GM21717 (cell line): Measurements from ENCODE around the gene NRN1L.
A peak's percentile ranks its signal among the peaks of the same experiment; 100 is the strongest.
"Not testable (repeated sequence)": the region's sequence is repeated elsewhere in the genome, so short reads cannot be mapped to it uniquely, and the experiment has no call there.

Experiments used
- ATAC-seq: cut with Tn5 transposase; IDR thresholded peaks from one replicate; pipeline ENCODE4 v1.9.1; 2021; ENCODE audit warnings: mild to moderate bottlenecking, moderate library complexity; ENCODE audit not compliant: unreplicated experiment

NRN1L gene

DNA sequence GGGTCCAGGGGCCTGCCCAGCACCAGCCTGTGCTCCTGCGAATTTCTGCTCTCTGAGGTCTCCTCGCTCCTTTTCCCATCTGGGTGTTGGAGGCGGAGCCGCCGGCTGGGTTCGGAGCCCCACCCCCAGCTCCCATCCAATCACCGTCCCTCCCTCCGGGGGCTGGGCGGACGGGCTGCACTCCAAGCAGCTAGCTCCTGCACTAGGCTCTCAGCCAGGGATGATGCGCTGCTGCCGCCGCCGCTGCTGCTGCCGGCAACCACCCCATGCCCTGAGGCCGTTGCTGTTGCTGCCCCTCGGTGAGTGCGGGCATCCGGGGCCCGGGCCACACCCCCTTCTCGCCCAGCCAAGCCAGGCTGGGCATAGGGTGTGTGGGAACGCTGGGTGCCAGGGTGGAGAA is at the start of gene NRN1L:
Gene NRN1L, plus strand, starts transcription at position 202 of the 400 bp plus-strand sequence. Its CDS starts 19 bp downstream, at position 221.
- no peak for ATAC-seq

DNA sequence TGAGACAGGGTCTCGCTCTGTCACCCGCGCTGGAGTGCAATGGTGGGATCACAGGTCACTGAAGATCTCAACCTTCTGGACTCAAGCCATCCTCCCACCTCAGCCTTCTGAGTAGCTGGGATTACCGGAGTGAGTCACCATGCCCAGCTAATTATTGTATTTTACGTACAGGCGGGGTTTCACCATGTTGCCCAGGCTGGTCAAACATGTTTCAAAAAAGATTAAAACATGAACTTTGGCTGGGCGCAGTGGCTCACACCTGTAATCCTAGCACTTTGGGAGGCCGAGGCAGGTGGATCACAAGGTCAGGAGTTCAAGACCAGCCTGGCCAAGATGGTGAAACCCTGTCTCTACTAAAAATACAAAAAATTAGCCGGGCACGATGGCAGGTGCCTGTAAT is 47.5 kb upstream of the NRN1L start:
- ATAC-seq: not testable (repeated sequence)

DNA sequence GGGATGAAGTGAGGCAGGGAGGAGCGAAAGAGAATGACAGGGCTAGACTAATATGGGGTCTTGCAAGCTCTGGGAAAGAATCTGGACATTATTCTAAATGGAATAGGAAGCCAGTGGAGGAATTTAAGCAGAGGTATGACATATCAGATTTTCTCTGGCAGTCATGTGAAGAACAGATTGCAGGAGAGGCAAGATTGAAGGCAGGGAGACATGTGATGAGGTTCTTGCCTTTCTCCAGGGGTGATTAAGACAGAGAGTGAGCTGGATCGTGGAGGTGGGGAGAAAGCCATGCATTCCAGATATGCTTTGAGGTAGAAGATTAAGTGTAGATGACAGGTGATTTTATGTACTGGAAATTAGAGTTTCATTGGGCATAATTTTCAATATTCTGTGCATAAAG is 46.9 kb upstream of the NRN1L start:
- ATAC-seq: no peak

DNA sequence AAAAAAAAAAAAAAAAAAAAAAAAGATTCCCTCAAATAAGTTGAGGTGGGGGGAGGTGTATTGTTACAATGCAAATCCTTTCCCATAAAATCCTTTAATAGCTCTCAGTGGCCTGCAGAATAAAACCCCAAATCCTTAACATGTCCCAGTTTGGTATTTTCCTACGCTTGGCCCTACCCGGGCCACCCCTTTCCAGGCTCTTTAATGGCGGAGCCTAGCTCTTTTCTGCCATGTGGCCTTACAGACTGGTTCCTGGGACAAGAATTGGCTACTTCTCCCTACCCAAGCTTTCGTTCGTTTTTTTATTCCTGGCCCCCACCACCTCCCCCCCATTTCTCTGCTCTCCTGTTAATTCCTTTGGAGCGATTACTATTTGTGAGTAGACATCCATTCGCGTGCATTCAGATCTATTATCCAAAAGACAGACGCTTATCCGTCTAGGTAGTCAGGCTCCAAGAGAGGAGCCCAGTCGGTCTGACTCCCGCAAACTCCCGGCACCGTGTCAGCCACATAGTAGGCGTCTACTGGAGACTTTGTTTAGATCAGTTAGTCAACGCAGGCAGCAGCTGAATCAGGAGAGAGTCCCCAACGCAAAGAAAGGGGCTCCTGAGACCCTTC is 43.4 kb upstream of the NRN1L start:
- ATAC-seq: no peak

DNA sequence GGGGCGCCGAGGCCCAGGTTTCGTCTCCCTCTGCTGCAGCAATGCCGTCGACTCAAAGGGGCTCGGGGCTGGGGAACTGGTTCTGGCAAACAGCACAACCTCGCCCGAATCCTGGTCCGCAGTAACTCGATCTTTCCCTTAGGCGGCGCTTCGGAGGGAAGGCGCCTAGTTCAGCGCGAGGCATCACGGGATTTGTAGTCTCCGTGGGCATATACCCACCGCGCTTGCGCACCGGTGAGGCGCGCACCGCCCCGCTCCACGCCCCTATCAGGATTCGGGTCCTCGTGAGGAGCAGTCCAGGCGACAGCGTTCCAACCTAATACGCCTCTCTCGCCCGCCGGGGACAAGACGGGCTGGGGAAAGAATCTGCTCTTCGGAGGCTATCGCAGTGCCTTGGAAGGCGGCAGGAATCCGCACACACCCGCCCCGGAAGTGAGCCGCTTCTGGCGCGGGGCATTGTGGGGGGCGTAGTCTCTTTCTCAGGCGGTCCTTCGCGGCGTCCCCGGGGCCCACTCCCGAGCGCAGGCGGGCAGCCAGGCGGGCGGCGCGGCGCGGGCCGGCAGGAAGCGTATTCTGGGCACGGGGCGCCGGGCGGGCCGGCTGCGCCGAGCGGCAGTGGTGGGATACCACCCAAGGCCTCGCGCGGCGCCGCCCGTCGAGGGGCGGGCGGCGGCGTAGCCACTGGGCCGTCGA is 42.7 kb upstream of the NRN1L start, which contains the start of gene THAP11:
Gene THAP11, plus strand, starts transcription at position 505 of the 693 bp plus-strand sequence. CDS start 235 bp downstream, outside the sequence.
- ATAC-seq: peak; percentile 38

DNA sequence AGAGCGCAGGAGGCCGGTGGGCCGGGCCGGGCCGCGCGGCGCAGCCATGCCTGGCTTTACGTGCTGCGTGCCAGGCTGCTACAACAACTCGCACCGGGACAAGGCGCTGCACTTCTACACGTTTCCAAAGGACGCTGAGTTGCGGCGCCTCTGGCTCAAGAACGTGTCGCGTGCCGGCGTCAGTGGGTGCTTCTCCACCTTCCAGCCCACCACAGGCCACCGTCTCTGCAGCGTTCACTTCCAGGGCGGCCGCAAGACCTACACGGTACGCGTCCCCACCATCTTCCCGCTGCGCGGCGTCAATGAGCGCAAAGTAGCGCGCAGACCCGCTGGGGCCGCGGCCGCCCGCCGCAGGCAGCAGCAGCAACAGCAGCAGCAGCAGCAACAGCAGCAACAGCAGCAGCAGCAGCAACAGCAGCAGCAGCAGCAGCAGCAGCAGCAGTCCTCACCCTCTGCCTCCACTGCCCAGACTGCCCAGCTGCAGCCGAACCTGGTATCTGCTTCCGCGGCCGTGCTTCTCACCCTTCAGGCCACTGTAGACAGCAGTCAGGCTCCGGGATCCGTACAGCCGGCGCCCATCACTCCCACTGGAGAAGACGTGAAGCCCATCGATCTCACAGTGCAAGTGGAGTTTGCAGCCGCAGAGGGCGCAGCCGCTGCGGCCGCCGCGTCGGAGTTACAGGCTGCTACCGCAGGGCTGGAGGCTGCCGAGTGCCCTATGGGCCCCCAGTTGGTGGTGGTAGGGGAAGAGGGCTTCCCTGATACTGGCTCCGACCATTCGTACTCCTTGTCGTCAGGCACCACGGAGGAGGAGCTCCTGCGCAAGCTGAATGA is 42.0 kb upstream of the NRN1L start:
- no peak for ATAC-seq

DNA sequence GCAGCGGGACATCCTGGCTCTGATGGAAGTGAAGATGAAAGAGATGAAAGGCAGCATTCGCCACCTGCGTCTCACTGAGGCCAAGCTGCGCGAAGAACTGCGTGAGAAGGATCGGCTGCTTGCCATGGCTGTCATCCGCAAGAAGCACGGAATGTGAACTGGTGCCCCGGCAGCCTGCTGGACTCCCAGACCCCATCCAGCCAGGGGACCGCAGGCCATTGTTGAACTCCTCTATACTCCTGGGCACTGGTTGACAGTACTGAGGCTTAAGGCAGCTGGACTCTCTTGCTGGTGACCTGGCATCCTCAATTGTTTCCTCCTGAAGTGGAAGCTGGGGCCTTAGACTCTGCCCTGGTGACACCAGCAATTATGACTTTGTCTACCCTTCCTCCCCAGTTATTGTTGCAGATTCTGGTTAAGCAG is 41.3 kb upstream of the NRN1L start:
- ATAC-seq: no peak

DNA sequence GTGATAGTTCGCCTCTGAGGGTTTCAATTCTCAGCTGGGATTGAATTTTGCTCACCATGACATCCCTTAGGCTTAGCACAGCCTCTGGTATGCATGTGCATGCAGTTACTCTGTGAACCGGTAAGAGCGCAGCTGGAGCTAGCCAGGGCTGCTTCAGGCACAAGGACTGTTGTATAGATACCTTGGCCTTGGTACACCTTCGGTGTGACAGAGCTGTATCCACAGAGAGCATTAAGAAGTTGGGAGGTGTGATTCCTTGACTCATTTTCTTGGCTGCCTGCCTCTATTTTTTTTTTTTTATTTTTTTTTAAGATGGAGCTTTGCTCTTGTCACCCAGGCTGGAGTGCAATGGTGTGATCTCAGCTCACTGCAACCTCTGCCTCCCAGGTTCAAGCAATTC is 40.2 kb upstream of the NRN1L start:
- no peak for ATAC-seq

DNA sequence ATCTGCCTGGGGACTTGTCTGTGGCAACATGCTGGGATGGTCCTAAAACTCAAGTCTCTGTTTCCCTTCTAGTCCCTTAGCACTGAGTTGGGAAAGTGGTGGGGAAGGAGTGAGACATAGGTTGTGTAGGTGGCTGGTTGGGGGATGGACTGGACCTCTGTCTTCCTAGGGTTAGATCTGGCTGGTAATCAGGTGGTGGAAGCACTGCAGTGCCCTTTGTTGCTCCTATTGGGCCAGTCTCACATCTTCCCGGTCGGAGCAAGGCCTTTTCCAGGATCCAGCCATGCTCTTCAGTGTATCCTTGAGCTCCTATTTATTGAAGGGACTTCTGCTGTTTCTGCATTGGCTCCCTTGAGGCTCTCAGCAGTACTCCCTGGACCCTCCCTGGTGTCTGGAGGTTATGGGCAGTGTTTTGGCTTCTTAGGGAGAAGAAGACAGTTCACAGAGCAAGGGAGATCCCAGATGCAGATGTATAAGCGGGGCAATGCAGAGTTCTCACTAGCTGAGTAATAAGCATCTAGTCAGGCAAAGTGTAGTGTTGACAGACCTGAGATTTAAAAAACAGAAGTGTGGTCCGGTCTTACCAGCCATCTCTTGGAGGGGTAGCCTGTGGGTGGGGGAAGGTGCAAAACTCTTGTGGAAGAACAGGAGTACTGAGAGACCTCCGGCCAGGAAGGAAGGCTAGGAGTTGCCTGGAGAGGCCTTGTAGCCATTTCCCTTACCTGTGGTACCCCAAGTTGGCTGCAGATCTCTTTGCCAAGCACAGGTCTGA is 39.2 kb upstream of the NRN1L start:
- ATAC-seq: no peak

DNA sequence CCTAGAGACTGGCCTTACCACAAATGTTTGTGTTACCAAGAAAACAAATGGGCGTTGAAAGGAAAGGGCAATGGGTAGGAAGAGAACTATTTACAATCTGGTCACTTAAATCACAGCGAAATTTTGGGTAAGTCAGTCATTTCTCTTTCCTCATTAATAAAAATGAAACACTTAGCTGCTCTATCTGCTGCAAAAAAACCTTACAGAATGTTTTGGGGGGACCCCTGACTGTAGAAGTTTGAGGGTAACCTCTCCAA is 38.7 kb upstream of the NRN1L start:
- no peak for ATAC-seq

DNA sequence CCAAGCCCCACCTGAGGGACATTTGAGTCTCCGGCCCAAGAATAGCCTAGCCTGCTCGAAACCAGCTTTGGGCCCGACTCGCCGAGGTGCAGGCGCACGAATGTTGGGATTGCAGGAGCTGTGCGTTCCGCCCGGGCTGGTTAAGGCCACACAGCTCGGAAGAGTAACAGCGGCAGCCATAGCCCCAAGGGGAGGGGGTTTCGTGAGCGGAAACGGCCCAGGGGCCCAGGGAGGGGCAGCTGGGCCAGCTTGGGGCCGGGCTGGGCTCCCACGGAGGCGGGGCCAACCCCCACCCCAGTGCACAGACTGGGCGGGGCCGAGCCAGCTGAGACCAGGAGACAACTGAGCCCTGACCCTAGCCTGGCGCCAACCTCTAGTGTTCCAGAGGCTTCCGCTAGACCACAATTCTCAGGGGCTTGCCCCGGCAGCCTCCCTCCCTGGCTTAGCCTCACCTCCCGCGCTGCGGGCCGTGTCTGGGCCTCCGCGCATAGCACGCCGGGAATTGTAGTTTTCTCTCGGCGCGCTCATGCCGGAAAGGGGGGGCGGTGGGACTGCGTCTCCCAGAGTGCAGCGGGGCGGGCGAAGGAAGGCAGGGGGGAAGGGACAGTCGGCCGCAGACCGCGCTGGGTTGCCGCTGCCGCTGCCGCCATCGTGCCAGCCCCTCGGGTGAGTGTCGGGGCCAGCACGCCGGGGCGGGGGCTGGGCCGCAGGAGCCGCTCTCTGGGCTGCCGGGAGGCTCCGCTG is 38.2 kb upstream of the NRN1L start, which contains the start of gene NUTF2:
Gene NUTF2, plus strand, starts transcription at position 614 of the 744 bp plus-strand sequence. CDS start 18,198 bp downstream, outside the sequence.
- peak; percentile 54 for ATAC-seq

DNA sequence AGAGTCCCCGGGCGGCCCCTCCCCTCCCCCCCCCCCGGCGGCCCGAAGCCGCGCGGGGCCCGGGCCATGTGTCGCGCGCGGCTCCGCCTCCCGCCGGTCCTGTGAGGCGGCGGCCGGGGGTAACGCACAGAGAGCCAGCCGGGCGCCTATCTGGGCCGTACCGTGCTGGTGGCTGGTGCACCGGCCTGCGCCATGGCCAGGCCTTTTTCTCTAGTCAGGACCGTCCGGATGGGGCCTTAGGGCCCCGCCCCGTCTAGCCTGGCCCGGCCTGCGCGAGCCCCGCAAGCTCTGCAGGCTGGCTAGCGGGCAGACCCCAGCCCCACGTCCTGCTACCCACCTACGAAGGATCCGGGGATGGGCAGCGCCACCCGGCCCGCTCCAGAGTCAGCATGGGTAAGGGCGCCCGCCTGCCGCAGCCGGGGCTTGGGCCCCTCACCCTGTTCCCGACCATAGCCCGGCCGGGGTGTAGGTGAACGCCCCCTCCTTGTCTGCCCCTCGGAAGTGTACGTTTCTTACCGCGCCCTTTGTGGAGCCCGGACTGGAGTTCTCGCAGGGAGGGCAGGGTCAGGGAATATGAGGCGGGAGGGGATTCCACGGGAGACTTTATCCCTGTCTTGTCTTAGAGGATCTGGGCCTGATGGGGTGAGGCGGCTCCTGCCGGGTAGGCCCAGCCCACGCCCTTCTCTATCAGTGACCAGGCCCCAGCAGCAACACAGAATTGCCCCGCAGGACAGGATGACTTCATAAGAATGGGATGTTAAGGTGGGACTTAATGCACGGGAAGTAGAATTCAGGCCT is 37.4 kb upstream of the NRN1L start, which contains the start of gene CENPT:
Gene CENPT, minus strand, starts transcription at position 630 of the 798 bp plus-strand sequence. CDS start 13,834 bp downstream, outside the sequence.
- peak; percentile 34 for ATAC-seq

DNA sequence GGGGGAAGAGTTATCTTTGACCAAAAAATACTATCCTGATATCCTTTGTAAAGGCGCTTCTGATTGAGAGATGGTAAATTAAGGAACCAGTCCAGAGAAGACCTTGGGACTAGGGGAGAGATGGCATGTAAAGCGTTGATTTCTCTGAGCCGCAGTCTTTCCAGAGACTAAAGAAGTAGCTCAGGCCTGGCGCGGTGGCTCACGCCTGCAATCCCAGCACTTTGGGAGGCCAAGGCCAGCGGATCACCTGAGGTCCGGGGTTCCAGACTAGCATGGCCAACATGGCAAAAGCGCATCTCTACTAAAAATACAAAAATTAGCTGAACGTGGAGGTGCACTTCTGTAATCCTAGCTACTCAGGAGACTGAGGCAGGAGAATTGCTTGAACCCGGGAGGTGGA is 36.6 kb upstream of the NRN1L start:
- no peak for ATAC-seq

DNA sequence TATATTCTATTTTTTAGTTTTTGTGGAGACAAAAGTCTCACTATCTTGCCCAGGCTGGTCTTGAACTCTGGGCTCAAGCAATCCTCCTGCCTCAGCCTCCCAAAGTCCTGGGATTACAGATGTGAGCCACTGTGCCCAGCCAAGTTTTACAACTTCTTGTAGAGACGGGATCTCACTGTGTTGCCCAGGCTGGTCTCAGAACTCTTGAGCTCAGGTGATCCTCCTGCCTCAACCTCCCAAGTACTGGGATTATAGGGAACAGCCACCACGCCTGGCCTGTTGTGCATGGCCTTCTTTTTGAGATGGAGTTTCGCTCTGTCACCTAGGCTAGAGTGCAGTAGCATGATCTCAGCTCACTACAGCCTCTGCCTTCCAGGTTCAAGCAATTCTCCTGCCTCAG is 31.0 kb upstream of the NRN1L start:
- ATAC-seq: no peak

DNA sequence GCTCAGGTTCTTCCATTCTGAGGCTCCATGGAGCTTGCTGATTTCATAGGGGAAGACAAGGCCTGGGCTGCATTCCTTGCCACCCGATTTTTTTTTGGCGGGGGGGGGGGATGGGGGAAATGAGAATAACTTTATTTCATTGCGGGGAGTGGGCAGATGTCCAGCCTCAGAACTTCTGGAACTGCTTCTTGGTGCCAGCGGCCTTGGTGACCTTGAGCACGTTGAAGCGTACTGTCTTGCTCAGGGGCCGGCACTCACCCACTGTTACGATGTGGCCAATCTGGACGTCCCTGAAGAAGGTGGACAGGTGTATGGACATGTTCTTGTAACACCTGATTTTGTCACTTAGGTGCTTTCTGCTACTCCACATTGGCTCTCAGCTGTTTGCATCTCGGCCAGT is 28.9 kb upstream of the NRN1L start:
- no peak for ATAC-seq

DNA sequence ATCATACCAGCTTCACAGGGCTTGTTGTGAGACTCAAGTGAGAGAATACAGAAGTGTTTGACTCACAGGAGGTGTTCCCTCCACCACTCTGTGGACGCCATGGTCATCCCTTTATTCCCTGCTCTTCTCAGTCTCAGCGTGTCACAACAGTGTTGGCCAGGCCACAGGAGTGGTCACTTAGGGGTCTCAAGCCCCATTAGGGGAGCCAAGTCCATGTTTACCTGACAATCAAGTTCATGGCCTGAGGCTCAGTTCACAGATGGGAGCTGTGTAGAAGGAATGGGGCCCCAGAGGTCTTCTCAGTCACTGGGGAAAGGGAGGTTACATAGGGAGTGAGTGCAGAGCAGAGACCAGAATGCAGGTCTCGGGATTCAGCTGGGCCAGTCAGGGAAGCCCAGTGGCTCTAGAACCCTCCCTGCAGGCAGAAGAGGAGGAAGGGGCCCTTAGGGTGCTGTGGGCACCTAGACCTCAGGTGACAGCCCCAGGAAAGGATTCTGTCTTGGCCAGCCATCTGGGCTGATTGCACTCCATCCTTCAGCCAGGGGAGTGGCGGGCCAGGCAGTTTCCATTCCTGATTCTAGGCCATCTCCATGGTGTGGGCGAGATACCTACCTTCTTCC is 27.6 kb upstream of the NRN1L start:
- no peak for ATAC-seq

DNA sequence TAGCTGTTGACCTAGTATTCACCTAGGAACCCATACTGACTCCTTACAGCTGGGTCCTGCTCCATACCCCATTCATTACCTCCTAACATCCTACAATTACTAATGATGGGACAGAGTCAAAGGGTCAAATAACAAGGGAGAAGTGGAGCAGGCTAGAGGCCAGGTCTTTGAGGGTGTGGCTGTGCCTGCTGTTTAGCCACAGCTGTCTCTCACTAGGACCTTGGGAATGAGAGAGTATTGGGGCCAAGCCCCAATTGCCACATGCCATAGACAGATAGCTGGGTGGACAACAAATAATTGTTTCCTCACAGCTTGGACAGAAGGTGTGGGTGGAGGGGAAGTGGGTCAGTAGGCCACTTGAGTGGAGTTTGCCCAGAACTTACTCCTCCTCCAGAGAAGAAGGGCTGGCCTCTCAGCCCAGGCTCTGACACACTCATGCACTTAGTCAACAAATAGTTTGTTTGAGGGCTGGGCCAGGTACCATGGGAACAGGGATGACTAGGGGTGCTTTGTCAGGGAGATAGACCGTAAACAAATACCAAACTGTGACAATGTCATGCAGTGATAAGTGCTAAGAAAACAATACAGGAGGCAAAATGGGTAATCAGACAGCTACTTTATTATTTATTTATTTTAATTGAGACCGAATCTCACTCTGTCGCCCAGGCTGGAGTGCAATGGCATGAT is 27.0 kb upstream of the NRN1L start:
- no peak for ATAC-seq

DNA sequence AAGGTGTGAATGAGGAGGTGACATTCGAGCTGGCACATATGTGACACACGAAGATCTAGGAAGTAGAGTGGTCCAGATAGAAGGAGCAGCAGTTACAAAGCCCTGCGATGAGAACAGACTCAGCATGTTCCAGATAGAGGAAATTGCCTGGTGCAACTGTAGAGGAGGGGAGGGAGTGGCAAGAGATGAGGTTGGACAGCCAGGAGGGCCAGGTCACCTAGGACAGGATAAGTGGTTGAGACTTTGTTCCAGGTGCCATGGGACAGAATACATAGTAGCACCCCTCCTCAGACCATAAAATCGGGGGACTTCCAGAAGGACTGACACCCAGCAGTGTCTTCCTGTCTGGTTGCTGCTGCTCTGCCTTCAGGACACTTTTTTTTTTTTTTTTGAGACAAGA is 26.2 kb upstream of the NRN1L start:
- no peak for ATAC-seq
